ENCODE data around the gene YPEL2.

Gene YPEL2

GRCh38 chr17:59331929-59332748 is 684 bp downstream of the YPEL2 start:
- DNase-seq, result peak; percentile 47

DNA sequence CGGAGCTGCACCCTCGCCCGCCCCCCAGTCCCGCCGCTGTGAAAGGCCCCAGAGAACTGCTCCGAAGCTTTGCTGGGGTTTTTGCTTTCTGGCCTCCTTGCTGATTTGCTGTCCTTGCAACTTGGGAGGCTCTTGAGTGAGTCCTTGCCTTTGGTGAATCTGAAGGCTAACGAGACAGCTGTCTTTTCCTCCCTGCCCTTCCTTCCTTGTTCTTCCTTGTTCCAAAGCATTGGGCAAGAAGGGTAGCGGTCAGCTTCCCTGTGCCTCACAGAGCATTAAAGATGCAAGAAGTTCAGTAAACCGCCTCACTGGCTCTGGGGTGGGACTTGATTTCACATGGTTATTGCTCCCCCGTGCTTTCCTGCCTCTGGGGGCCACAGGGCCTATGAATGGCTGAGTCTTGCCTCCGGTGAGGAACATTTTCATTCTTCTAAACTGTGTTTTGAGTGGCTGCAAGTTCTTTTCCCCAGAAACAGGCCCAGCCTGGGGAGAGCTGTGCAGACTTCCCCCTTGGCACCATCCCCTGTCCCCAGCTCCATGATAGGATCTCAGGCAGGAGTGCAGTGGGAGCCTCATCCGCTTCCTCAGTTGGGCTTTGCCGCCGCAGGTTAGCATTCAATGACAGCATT is 1.4 kb downstream of the YPEL2 start:
- peak; percentile 45 for DNase-seq

DNA sequence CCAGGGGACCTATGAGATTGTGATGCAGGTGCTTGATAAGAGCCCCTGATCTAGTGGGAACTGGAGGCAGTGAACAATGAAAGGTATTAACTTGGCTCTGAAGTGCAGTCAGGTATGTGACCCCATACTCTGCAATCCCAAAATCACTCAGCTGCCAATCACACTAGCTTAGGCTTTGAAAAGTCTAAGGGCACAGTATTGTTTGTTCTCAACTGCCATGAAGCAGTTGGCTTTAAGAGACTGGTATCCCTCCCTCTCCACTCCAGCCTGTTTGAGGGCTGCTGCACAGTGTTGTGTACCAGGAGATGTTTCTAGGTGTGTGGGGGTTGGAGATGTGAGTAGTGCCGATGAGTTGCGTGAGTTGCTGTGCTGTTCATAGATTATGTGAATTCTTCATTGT is 2.4 kb downstream of the YPEL2 start:
- no peak for DNase-seq

GRCh38 chr17:59335685-59336084 is 4.2 kb downstream of the YPEL2 start:
- DNase-seq, result no peak

- no peak for DNase-seq
Observed at GRCh38 chr17:59337741-59338299, 6.4 kb downstream of the YPEL2 start.

- no peak for DNase-seq
Observed at GRCh38 chr17:59338498-59338897, 7.0 kb downstream of the YPEL2 start.

DNA sequence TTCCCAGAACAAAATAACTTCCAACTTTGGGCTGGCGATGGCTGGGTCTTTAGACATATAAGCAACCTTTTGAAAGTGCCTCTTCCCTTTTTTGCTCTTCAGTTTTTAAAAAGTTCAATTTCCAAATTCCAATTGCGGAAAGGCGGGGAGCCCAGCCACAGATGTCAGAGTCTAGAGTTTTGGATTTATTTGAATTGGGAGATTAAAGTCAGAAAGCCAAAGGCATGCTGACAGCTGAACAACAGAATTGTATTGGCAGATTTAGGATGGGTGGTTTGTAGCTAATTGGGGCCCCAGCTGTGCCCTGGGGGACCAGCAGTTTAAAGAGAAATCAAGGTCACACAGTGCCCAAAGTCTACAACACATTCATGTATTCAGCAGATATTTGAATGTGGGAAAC is 10.5 kb downstream of the YPEL2 start:
- DNase-seq, result no peak

- peak; percentile 48 for DNase-seq
Observed at GRCh38 chr17:59342681-59343131, 11.3 kb downstream of the YPEL2 start.

- no peak for DNase-seq
Observed at GRCh38 chr17:59345476-59345875, 14.0 kb downstream of the YPEL2 start.

GRCh38 chr17:59346341-59346740 is 14.9 kb downstream of the YPEL2 start:
- no peak for DNase-seq

DNA sequence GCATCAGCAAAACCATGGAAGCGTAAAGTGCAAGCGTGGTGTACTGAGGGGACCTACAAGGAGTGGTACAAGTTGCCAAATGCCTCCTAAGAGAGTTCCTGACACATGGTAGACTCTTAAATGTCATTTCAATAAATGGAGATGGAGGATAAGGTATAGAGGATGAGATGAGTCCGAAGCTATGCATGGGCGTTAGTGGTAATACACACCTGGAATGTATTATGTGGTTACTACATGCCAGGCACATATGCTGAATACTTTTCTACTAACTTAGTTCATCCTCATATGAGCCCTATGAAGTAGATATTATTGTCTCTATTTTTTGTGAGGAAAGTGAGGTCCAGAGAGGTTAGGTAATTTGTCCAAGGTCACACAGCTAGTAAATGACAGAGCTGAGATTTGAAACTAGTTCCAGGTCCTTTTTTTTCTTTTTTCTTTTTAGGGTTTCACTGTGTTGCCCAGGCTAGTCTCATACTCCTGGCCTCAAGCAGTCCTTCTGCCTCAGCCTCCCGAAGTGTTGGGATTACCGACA is 15.5 kb downstream of the YPEL2 start:
- DNase-seq, result no peak

- DNase-seq, result no peak
Observed at GRCh38 chr17:59347975-59348391, 16.5 kb downstream of the YPEL2 start.

DNA sequence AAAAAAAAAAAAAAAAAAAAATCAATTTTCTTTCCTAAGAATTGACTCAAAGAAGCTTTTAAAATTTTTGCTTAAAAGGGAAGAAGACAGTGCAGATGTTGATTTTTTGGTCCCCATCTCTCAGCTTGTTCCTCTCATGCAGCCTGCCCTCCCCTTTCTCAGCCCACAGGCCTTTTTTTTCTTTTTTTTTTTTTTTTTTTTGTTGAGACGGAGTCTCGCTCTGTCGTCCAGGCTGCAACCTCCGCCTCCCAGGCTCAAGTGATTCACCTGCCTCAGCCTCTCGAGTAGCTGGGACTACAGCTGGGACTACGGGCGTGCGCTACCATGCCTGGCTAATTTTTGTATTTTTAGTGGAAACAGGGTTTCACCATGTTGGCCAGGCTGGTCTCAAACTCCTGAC is 17.7 kb downstream of the YPEL2 start:
- DNase-seq, result no peak

GRCh38 chr17:59353106-59353854 is 21.8 kb downstream of the YPEL2 start:
- no peak for DNase-seq

GRCh38 chr17:59353936-59354755 is 22.7 kb downstream of the YPEL2 start:
- DNase-seq, result no peak

DNA sequence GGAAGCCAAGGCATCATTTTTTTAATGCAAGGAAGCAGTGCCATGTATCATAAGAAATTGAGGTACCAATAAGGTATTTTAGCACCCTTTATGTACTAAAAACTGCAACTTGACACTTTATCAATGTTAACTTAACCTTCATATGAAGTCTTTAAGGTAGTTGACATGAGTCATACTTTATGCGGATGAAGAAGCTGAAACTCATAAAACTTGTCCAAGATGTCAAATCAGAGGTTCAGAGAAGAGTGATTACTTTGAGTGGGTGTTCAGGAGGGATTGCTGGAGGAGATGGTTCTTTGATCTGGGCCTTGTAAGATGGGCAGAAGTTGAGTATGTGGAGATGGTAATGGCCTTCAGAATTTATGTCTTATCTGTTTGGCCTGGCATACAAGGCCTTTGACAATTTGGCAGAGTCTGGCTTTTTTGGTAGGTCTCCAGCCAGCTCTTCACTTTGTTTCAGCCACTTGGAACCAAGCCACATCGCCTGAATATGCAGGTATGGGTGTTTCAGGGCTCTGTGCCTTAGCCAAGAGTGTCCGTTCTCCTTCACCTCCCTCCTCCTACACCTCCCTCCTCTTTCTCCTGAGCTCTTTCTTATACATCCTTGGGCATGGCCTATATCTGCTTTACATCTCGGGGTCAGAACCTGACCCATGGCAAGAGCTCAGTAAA is 23.7 kb downstream of the YPEL2 start:
- DNase-seq, result no peak

GRCh38 chr17:59355702-59356325 is 24.4 kb downstream of the YPEL2 start:
- no peak for DNase-seq

DNA sequence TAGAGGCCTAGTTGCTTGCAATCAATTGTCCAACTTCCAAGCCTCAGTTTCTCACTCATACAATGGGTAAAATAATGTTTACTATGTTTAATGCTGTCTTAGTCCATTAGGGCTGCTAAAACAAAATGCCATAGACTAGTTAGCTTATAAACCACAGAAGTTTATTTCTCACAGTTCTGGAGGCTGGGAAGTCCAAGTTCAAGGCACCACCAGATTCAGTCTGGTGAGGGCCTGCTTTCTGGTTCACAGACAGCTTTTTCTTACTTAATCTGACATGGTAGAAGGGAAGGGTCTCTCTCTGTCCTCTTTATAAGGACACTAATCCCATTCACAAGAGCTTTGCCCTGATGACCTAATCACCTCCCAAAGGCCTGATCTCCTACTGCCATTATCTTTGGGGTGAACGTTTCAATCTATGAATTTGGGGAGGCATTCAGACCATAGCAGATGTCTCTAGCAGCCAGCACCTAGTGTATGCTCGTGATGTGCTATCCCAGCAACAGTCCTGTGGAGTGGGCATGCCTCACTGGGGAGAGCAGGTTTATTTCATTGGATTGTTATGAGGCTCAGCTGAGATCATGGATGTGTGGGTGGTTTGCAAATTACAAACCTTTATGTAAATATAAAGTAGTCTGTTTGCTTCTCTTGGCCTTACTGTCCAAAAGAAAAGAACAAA is 25.2 kb downstream of the YPEL2 start:
- DNase-seq, result no peak

- DNase-seq, result no peak
Observed at GRCh38 chr17:59357219-59357697, 25.8 kb downstream of the YPEL2 start.

- peak; percentile 52 for DNase-seq
Observed at GRCh38 chr17:59357929-59358328, 26.5 kb downstream of the YPEL2 start.

All from stimulated activated CD8-positive, alpha-beta memory T cell treated with anti-CD3 and anti-CD28 coated beads, Interleukin-4, amount 100 ng/mL, for 48 hours (primary cell).